Measurements from ENCODE around the gene CREB3L2. TPM values are rescaled to one million over a fixed set of nuclear protein-coding genes. Genes with fewer than 3 reads are reported as not detected.
"Not testable (repeated sequence)": the region's sequence is repeated elsewhere in the genome, so short reads cannot be mapped to it uniquely, and the experiment has no call there.

Gene CREB3L2
- total RNA-seq, 1 experiment from 2014 or later: 60.6 TPM

DNA sequence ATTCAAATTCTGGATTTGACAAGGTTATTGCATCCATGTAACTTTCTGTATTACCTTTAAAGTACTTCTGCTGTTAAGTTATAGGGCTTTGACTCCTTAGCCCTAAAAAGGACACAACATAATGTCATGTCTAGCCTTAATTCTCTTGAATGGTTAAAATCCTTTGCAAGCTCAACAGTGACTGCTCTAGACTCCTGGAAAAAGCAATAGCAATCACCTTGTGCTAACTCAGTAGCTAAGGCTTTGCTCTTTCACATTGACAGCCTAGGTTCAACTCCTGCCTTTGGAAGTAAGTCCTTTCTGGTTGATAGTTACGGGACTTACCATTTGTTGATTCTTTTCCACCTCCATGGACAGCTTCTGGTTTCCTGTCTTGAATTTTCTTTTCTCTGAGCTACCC lies 16.1 kb upstream of the CREB3L2 start (continued):
- TF ChIP-seq, protein P1, sequence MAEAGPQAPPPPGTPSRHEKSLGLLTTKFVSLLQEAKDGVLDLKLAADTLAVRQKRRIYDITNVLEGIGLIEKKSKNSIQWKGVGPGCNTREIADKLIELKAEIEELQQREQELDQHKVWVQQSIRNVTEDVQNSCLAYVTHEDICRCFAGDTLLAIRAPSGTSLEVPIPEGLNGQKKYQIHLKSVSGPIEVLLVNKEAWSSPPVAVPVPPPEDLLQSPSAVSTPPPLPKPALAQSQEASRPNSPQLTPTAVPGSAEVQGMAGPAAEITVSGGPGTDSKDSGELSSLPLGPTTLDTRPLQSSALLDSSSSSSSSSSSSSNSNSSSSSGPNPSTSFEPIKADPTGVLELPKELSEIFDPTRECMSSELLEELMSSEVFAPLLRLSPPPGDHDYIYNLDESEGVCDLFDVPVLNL (CRISPR knock-in tag; IDR thresholded peaks at IDR 0.05; ENCODE audit: borderline replicate concordance, low read depth): no peak

DNA sequence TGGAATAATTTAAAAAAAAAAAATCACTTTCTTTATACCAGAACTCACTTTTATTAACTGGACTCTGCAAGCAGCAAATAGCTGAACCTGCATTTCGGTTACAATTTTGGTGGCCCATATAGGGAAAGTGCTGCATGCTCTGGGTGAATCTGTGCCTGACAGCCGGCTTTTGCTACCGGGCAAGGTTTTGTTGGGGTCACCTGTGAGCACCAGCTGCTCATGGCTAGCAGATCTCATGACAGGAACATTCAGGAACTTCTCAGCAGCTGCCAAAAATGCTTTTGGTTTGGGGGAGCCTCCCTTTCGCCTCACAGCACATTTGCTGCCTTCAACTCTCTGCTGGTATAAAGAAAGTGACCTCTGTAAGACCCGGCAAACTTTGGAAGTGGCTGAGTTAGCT lies 13.2 kb upstream of the CREB3L2 start:
- no peak overlapping the region for H3K27ac Mint-ChIP-seq
- H3K27me3 Mint-ChIP-seq (ENCODE audit: low read depth): no peaks in the 10 kb centered on the region
- POLR2A ChIA-PET: no interaction called here
- H3K9me3 Mint-ChIP-seq: peaks cover 2% of the 10 kb centered on the region; the same call in 1 of the 2 replicates
- H3K36me3 Mint-ChIP-seq: peaks cover 8% of the 10 kb centered on the region
- TF ChIP-seq JAZF1 (CRISPR knock-in tag; IDR thresholded peaks at IDR 0.05) (no peak), TCF7 (CRISPR knock-in tag; IDR thresholded peaks at IDR 0.05; ENCODE audit: low read depth) (no peak), FOXK1 (CRISPR knock-in tag; IDR thresholded peaks at IDR 0.05) (no peak), SP1 (CRISPR knock-in tag; conservative IDR thresholded peaks at IDR 0.05) (no peak), MXD4 (CRISPR knock-in tag; IDR thresholded peaks at IDR 0.05; ENCODE audit: borderline replicate concordance) (no peak), GABPB1 (CRISPR knock-in tag; IDR thresholded peaks at IDR 0.05) (no peak), SOX15 (CRISPR knock-in tag; IDR thresholded peaks at IDR 0.05) (no peak)
- TF ChIP-seq, protein P2, sequence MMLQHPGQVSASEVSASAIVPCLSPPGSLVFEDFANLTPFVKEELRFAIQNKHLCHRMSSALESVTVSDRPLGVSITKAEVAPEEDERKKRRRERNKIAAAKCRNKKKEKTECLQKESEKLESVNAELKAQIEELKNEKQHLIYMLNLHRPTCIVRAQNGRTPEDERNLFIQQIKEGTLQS (CRISPR knock-in tag; conservative IDR thresholded peaks at IDR 0.05): no peak
- DNase-seq (ENCODE audit: low spot score): no peak
- CTCF ChIA-PET: interaction anchor here (0.9 to 3.9 kb wide), 3 partner anchors 12 to 112 kb away, joined by 3 to 13 read pairs (median 5); partner anchors contain the start of gene CREB3L2
- ATAC-seq: peak; percentile 22
- H3K4me1 Mint-ChIP-seq: peaks cover 56% of the 10 kb centered on the region
- H3K4me3 Mint-ChIP-seq: no peak overlapping the region

DNA sequence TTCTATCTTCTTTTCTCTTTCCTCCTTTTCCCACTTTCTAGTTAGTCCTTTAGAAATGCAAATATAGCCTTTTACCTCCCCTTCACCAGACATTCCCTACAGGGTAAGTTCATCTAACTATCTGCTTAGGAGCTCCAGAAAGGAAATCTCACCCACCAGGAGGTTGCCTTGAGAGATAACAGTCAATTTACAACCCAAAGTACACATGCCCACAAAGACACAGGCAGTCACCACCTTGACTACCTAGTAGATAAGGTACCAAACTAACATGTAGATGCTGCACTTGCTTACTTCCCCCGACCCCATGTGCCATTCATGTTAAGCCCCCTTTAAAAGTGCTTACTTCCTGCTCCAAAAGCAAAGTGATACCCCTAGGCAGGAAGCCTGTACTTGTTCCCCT lies 12.8 kb upstream of the CREB3L2 start:
- Mint-ChIP-seq H3K27me3 (ENCODE audit: low read depth) (no peaks in the 10 kb centered on the region), H3K4me1 (peaks cover 56% of the 10 kb centered on the region), H3K4me3 (no peak overlapping the region; the same call in 1 of the 2 replicates), H3K27ac (peak overlapping the region; percentile 73; the same call in 1 of the 2 replicates), H3K36me3 (peaks cover 9% of the 10 kb centered on the region), H3K9me3 (no peaks in the 10 kb centered on the region; the same call in 1 of the 2 replicates)
- CTCF ChIA-PET: interaction anchor here (0.9 to 3.9 kb wide), 3 partner anchors 12 to 111 kb away, joined by 3 to 13 read pairs (median 5); partner anchors contain the start of gene CREB3L2
- ATAC-seq (peak; percentile 72), DNase-seq (ENCODE audit: low spot score) (no peak)
- TF ChIP-seq ZNF416 (CRISPR knock-in tag; IDR thresholded peaks at IDR 0.05): no peak
- TF ChIP-seq, protein P3, sequence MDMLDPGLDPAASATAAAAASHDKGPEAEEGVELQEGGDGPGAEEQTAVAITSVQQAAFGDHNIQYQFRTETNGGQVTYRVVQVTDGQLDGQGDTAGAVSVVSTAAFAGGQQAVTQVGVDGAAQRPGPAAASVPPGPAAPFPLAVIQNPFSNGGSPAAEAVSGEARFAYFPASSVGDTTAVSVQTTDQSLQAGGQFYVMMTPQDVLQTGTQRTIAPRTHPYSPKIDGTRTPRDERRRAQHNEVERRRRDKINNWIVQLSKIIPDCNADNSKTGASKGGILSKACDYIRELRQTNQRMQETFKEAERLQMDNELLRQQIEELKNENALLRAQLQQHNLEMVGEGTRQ (CRISPR knock-in tag; IDR thresholded peaks at IDR 0.05): no peak
- no peak for TF ChIP-seq JUN (CRISPR knock-in tag; IDR thresholded peaks at IDR 0.05)
- TF ChIP-seq, protein P4, sequence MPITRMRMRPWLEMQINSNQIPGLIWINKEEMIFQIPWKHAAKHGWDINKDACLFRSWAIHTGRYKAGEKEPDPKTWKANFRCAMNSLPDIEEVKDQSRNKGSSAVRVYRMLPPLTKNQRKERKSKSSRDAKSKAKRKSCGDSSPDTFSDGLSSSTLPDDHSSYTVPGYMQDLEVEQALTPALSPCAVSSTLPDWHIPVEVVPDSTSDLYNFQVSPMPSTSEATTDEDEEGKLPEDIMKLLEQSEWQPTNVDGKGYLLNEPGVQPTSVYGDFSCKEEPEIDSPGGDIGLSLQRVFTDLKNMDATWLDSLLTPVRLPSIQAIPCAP (CRISPR knock-in tag; IDR thresholded peaks at IDR 0.05): no peak
- no peak for TF ChIP-seq SMAD3 (CRISPR knock-in tag; IDR thresholded peaks at IDR 0.05; ENCODE audit: borderline replicate concordance)
- TF ChIP-seq, protein P5, sequence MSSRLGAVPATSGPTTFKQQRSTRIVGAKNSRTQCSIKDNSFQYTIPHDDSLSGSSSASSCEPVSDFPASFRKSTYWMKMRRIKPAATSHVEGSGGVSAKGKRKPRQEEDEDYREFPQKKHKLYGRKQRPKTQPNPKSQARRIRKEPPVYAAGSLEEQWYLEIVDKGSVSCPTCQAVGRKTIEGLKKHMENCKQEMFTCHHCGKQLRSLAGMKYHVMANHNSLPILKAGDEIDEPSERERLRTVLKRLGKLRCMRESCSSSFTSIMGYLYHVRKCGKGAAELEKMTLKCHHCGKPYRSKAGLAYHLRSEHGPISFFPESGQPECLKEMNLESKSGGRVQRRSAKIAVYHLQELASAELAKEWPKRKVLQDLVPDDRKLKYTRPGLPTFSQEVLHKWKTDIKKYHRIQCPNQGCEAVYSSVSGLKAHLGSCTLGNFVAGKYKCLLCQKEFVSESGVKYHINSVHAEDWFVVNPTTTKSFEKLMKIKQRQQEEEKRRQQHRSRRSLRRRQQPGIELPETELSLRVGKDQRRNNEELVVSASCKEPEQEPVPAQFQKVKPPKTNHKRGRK (CRISPR knock-in tag; IDR thresholded peaks at IDR 0.05; ENCODE audit: borderline replicate concordance): no peak
- TF ChIP-seq, protein P6, sequence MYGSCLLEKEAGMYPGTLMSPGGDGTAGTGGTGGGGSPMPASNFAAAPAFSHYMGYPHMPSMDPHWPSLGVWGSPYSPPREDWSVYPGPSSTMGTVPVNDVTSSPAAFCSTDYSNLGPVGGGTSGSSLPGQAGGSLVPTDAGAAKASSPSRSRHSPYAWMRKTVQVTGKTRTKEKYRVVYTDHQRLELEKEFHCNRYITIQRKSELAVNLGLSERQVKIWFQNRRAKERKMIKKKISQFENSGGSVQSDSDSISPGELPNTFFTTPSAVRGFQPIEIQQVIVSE (CRISPR knock-in tag; IDR thresholded peaks at IDR 0.05; ENCODE audit: borderline replicate concordance): no peak
- no peak for TF ChIP-seq JAZF1 (CRISPR knock-in tag; IDR thresholded peaks at IDR 0.05)
- no peak for TF ChIP-seq ZNF138 (CRISPR knock-in tag; conservative IDR thresholded peaks at IDR 0.05)
- TF ChIP-seq ZNF317 (CRISPR knock-in tag; IDR thresholded peaks at IDR 0.05; ENCODE audit: borderline replicate concordance, low read depth): no peak
- TF ChIP-seq MYBL2 (CRISPR knock-in tag; IDR thresholded peaks at IDR 0.05): no peak
- TF ChIP-seq, protein P7, sequence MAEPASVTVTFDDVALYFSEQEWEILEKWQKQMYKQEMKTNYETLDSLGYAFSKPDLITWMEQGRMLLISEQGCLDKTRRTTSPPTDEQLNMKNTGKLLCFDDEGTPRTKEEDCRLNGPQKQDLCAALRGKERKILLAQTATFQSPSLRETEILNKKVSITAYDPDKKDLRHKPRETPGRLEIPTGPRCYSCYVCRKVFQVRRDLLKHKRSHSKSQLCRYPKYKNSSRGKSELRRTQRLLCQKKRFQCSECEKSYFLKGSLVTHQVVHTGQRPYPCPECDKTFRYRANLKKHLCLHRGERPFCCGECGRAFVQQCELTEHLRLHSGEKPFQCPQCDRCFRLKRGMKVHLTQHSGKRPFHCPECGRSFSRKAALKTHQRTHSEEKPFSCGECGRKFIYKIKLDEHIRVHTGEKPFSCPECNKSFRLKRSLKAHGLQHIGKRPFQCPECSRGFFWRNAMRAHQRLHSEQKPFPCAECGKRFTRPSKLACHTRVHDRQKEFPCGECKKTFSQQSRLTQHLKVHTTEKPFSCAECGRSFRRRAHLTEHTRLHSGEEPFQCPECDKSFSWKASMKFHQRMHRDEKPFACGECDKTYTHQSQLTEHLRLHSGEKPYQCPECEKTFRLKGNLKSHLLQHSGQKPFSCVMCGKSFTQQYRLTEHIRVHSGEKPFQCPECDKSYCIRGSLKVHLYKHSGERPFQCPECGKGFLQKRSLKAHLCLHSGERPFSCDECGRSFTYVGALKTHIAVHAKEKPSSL (CRISPR knock-in tag; conservative IDR thresholded peaks at IDR 0.05): no peak
- POLR2A ChIA-PET: no interaction called here

DNA sequence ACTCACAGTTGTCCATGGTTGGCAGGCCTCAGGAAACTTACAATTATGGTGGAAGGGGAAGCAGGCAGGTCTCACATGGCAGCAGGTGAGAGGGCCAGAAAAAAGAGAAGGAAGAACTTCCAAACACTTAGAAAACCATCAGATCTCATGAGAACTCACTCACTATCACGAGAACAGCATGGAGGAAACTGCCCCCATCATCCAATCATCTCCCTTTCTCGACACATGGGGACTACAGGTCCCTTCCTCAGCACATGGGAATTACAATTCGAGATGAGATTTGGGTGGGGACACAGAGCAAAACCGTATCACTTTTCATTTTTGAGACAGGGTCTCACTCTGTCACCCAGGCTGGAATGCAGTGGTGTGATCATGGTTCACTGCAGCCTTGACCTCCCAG lies 12.3 kb upstream of the CREB3L2 start:
- Mint-ChIP-seq H3K4me1 (peaks cover 56% of the 10 kb centered on the region), H3K36me3 (peaks cover 11% of the 10 kb centered on the region), H3K27ac (peak overlapping the region; percentile 69)
- H3K4me3 Mint-ChIP-seq; H3K27me3 Mint-ChIP-seq (ENCODE audit: low read depth); POLR2A ChIA-PET; DNase-seq (ENCODE audit: low spot score); H3K9me3 Mint-ChIP-seq: not testable (repeated sequence)
- CTCF ChIA-PET: interaction anchor here (0.9 to 3.9 kb wide), 3 partner anchors 11 to 111 kb away, joined by 3 to 13 read pairs (median 5); partner anchors contain the start of gene CREB3L2
- peak; percentile 13 for ATAC-seq
